Natural killer cell (primary cell): ENCODE measurements around the gene CCL26. TPM values are rescaled to one million over a fixed set of nuclear protein-coding genes. Genes with fewer than 3 reads are reported as not detected.

ENCODE experiments used
- ATAC-seq, 3 donors: fragments of 150-1000 bp in 2 of 3; fragments of 200-7000 bp in 1 of 3; cut with Tn5 transposase; 1 replicate in 1 of 3; 2 replicates in 2 of 3; pipeline ENCODE4 v1.10.0; 2021; ENCODE audit warnings: mild to moderate bottlenecking in 2 of 3, moderate library complexity in 2 of 3
- DNase-seq, 2 donors: peaks; one replicate each; pipeline versions ENCODE4 v3.0.0 to v3.0.0-alpha.2; 2013 to 2021; ENCODE audit warnings: mixed read lengths in 1 of 2
- H3K27ac ChIP-seq: one replicate; pipeline ENCODE4 v1.5.1; 2013; ENCODE audit warnings: mild to moderate bottlenecking, low read length
- H3K27me3 ChIP-seq: one replicate; pipeline ENCODE4 v1.6.1; 2013; ENCODE audit warnings: low read length; ENCODE audit not compliant: control insufficient read depth, insufficient read depth
- H3K36me3 ChIP-seq: one replicate; pipeline ENCODE4 v1.6.1; 2013; ENCODE audit warnings: low read length; ENCODE audit not compliant: control insufficient read depth, insufficient read depth
- H3K4me1 ChIP-seq: one replicate; pipeline ENCODE4 v1.6.1; 2013; ENCODE audit warnings: low read length; ENCODE audit not compliant: control insufficient read depth, insufficient read depth
- H3K4me3 ChIP-seq: one replicate; pipeline ENCODE4 v1.5.1; 2013; ENCODE audit warnings: low read length
- H3K9me3 ChIP-seq: one replicate; pipeline ENCODE4 v1.6.1; 2013; ENCODE audit warnings: low read length; ENCODE audit not compliant: control insufficient read depth, insufficient read depth
- H3K27ac Mint-ChIP-seq, 2 donors: one replicate each; pipeline ENCODE4 v1.8.0; 2022; ENCODE audit warnings: mild to moderate bottlenecking in 2 of 2, mixed read lengths in 2 of 2, moderate library complexity in 1 of 2
- H3K27me3 Mint-ChIP-seq, 2 donors: one replicate each; pipeline ENCODE4 v1.8.0; 2022; ENCODE audit warnings: low read depth in 2 of 2, mixed read lengths in 2 of 2
- H3K36me3 Mint-ChIP-seq: one replicate; pipeline ENCODE4 v1.8.0; 2022; ENCODE audit warnings: mixed read lengths
- H3K4me1 Mint-ChIP-seq, 2 donors: one replicate each; pipeline ENCODE4 v1.8.0; 2022; ENCODE audit warnings: mixed read lengths in 2 of 2
- H3K4me3 Mint-ChIP-seq: one replicate; pipeline ENCODE4 v1.8.0; 2022; ENCODE audit warnings: mild to moderate bottlenecking, moderate library complexity, mixed read lengths
- H3K9me3 Mint-ChIP-seq, 2 donors: one replicate each; pipeline ENCODE4 v1.8.0; 2022; ENCODE audit warnings: mixed read lengths in 2 of 2
- WGBS: methylation state at CpG from one replicate; pipeline ENCODE4 v1.1.7; 2013; ENCODE audit warnings: missing lambda C conversion rate; ENCODE audit not compliant: insufficient coverage; 5-methylcytosine and 5-hydroxymethylcytosine counted together
- intact Hi-C: fragments of 100-400 bp; cut with micrococcal nuclease; formaldehyde crosslinking; loops from one replicate; pipeline ENCODE4 v1.14.2; 2022
- total RNA-seq, 4 donors: library from RNA; stranded (reverse); fragments of 120-200 nt in 1 of 4; gene quantifications; one replicate each; pipeline versions ENCODE4 v1.2.3 to v1.2.4, GENCODE V29; 2013 to 2022
- TF ChIP-seq, protein P1 (sequence below): fragments of 200-600 bp; IDR thresholded peaks from one replicate; pipeline ENCODE4 v1.8.0; 2022; ENCODE audit warnings: antibody characterized with exemption

CCL26 gene
- total RNA-seq, 3 donors from 2014 or later (not counting 1 experiment from before 2014, with no cell fraction given) = not detected

DNA sequence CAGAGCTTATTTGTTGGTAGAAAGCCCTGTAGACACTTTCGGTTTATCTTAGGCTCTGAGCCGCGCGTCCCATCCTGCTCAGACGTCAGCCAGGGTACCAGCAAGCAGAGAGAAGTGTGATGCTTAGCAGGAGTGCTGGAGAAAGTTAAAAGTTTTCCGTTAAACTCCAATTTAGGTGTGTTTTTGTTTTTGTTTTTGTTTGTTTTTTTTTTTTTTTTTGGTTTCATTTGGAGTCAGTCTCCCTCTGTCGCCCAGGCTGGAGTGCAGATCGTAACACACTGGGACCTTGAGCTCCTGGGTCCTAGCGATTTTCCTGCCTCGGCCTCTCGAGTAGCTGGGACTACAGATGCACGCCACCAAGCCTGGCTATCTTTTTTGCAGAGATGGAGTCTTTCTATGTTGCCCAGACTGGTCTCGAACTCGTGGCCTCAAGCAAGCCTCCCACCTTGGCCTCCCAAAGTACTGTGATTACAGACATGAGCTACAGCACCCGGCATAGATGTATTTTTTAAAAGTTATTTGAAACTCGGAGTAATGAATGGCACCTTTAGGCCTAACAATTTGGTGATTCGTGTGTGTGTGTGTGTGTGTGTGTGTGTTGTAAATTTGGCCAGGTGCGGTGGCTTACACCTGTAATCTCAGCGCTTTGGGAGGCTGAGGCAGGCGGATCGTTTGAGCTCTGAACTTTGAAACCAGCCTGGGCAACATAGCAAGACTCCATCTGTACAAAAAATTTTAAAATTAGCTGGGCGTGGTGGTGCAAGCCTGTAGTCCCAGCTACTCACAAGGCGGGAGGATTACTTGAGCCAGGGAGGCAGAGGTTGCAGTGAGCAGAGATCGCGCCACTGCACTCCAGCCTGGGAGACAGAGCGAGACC, 32.0 kb downstream of the CCL26 start:
- Mint-ChIP-seq H3K9me3 (no peaks in the 10 kb centered on the region), H3K27ac (peak overlapping the region; percentile 95 to 97), H3K4me3 (peak overlapping the region; percentile 100), H3K27me3 (peaks cover 3 to 15% of the 10 kb centered on the region in 2 donors), H3K4me1 (peaks cover 24 to 26% of the 10 kb centered on the region in 2 donors), H3K36me3 (no peaks in the 10 kb centered on the region)
- intact Hi-C loops = loop anchor here (1.0 to 5.0 kb wide), 2 partner anchors 12 to 123 kb away; no protein-coding TSS in a partner anchor
- Histone ChIP-seq H3K27me3 (no peaks in the 10 kb centered on the region), H3K36me3 (no peaks in the 10 kb centered on the region), H3K4me1 (peaks cover 24% of the 10 kb centered on the region), H3K9me3 (no peaks in the 10 kb centered on the region), H3K4me3 (peak overlapping the region; percentile 54), H3K27ac (peak overlapping the region; percentile 83)
- 68% methylated on average over 23 of the region's 26 CpGs for WGBS
- DNase-seq = peak in 1 of 2 donors; percentile 88
- peak; percentile 18 to 39 (median 31) for ATAC-seq
- TF ChIP-seq, protein P1, sequence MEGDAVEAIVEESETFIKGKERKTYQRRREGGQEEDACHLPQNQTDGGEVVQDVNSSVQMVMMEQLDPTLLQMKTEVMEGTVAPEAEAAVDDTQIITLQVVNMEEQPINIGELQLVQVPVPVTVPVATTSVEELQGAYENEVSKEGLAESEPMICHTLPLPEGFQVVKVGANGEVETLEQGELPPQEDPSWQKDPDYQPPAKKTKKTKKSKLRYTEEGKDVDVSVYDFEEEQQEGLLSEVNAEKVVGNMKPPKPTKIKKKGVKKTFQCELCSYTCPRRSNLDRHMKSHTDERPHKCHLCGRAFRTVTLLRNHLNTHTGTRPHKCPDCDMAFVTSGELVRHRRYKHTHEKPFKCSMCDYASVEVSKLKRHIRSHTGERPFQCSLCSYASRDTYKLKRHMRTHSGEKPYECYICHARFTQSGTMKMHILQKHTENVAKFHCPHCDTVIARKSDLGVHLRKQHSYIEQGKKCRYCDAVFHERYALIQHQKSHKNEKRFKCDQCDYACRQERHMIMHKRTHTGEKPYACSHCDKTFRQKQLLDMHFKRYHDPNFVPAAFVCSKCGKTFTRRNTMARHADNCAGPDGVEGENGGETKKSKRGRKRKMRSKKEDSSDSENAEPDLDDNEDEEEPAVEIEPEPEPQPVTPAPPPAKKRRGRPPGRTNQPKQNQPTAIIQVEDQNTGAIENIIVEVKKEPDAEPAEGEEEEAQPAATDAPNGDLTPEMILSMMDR = no peak

DNA sequence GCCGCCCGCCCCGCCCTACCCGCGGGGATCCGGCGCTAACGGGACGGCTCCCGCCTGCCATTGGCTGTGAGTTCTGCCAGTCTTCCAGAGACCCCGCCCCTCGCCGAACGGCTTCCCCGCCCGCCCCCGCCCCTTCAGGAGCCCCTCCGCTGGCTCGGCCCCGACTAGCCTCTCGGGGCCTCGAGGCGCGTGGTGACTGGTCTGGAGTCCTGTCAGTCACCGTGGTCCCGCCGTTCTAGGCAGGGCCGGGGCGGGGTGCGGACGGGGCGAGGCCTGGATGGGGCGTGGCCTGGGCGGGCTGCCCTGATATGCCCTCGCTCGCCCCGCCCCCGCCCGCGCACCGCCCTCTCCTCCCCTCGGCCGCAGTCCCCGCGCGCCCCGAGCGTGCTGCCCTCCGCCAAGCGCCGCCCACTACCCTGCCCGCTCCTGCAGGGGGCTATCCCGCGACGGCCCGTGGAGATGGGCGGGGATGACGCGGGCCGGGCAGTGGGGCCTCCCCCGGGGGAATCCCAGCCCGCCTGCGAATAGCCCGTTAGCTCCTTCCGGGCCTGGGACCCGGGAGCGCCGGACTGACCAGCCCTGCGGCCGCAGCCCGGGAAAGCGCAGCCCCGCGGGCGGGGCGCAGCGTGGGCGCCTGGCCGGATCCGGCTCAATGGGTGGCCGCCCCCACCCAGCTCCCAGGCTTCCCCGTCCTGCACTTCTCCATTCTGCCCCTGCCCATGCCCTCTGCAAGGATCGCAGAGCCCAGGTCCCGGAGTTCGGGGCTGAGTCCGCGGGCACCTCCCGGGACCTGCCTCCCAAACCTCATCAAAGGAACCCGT, 32.8 kb downstream of the CCL26 start:
- Mint-ChIP-seq H3K36me3 (no peaks in the 10 kb centered on the region), H3K4me1 (peaks cover 28 to 32% of the 10 kb centered on the region in 2 donors), H3K4me3 (peak overlapping the region; percentile 100), H3K9me3 (no peaks in the 10 kb centered on the region), H3K27me3 (peaks cover 3 to 19% of the 10 kb centered on the region in 2 donors), H3K27ac (peak overlapping the region; percentile 95 to 97)
- peaks cover 24% of the 10 kb centered on the region for H3K4me1 ChIP-seq
- intact Hi-C loops = loop anchor here (1.0 to 5.0 kb wide), 2 partner anchors 11 to 122 kb away; no protein-coding TSS in a partner anchor
- H3K27ac ChIP-seq = peak overlapping the region; percentile 83
- no peaks in the 10 kb centered on the region for H3K36me3 ChIP-seq
- H3K4me3 ChIP-seq = peak overlapping the region; percentile 96
- H3K9me3 ChIP-seq = no peaks in the 10 kb centered on the region
- under 1% methylated on average over 89 of the region's 89 CpGs for WGBS
- ATAC-seq (peak; percentile 89 to 98 (median 90)), DNase-seq (peak; percentile 99)
- TF ChIP-seq, protein P1 = no peak
- H3K27me3 ChIP-seq = no peaks in the 10 kb centered on the region

GRCh38 chr7:75738604-75738974, 33.4 kb downstream of the CCL26 start, which contains the start of gene HIP1:
Gene HIP1 (minus strand): TSS chr7:75738941. CDS start chr7:75738920, 21 bp downstream.
- no peaks in the 10 kb centered on the region for H3K36me3 ChIP-seq
- H3K9me3 Mint-ChIP-seq = no peaks in the 10 kb centered on the region
- H3K27ac Mint-ChIP-seq = peak within 1 kb of the TSS; percentile 95 to 97
- H3K27me3 Mint-ChIP-seq = peaks cover 3 to 19% of the 10 kb centered on the region in 2 donors
- no peaks in the 10 kb centered on the region for H3K27me3 ChIP-seq
- DNase-seq (no peak), ATAC-seq (peak in 1 of 3 donors; percentile 0)
- H3K4me3 Mint-ChIP-seq = peak within 1 kb of the TSS; percentile 100
- intact Hi-C loops = loop anchor here (5.0 kb wide), 1 partner anchor 121 kb away; no protein-coding TSS in a partner anchor
- H3K27ac ChIP-seq = peak within 1 kb of the TSS; percentile 83
- no peaks in the 10 kb centered on the region for H3K36me3 Mint-ChIP-seq
- H3K4me1 Mint-ChIP-seq = peaks cover 28 to 32% of the 10 kb centered on the region in 2 donors
- H3K9me3 ChIP-seq = no peaks in the 10 kb centered on the region
- under 1% methylated on average over 30 of the region's 30 CpGs for WGBS
- TF ChIP-seq, protein P1 = no peak
- H3K4me3 ChIP-seq = peak within 1 kb of the TSS; percentile 96
- peaks cover 25% of the 10 kb centered on the region for H3K4me1 ChIP-seq
